ENCODE data around the gene KRTAP12-1. TPM values are rescaled to one million over a fixed set of nuclear protein-coding genes. Genes with fewer than 3 reads are reported as not detected.

Gene KRTAP12-1
- total RNA-seq (2014; rRNA removed; shearing (Covaris generic)), result not detected in 2 replicates

GRCh38 chr21:44681861-44682579 is at the start of gene KRTAP12-1:
Gene KRTAP12-1, minus strand, starts transcription at chr21:44682163. Its CDS starts 40 bp downstream, at chr21:44682123.
- no peak for DNase-seq (ENCODE audit: low read depth)

- DNase-seq (ENCODE audit: low read depth), result no peak
Observed at GRCh38 chr21:44730951-44731579, 49.1 kb upstream of the KRTAP12-1 start.

GRCh38 chr21:44730028-44730395 is 48.0 kb upstream of the KRTAP12-1 start:
- DNase-seq (ENCODE audit: low read depth), result no peak

GRCh38 chr21:44729336-44730027 is 47.5 kb upstream of the KRTAP12-1 start:
- no peak for DNase-seq (ENCODE audit: low read depth)

- no peak for DNase-seq (ENCODE audit: low read depth)
Observed at GRCh38 chr21:44728716-44729115, 46.8 kb upstream of the KRTAP12-1 start.

GRCh38 chr21:44727757-44728156 is 45.8 kb upstream of the KRTAP12-1 start:
- DNase-seq (ENCODE audit: low read depth), result no peak

- DNase-seq (ENCODE audit: low read depth), result no peak
Observed at GRCh38 chr21:44727321-44727720, 45.4 kb upstream of the KRTAP12-1 start.

- DNase-seq (ENCODE audit: low read depth), result no peak
Observed at GRCh38 chr21:44726826-44727225, 44.9 kb upstream of the KRTAP12-1 start.

- DNase-seq (ENCODE audit: low read depth), result no peak
Observed at GRCh38 chr21:44724926-44725325, 43.0 kb upstream of the KRTAP12-1 start.

GRCh38 chr21:44724196-44724595 is 42.2 kb upstream of the KRTAP12-1 start:
- DNase-seq (ENCODE audit: low read depth), result no peak

GRCh38 chr21:44723177-44724131 is 41.5 kb upstream of the KRTAP12-1 start:
- peak; percentile 35 for DNase-seq (ENCODE audit: low read depth)

- DNase-seq (ENCODE audit: low read depth), result no peak
Observed at GRCh38 chr21:44722731-44723130, 40.8 kb upstream of the KRTAP12-1 start.

GRCh38 chr21:44720170-44720569 is 38.2 kb upstream of the KRTAP12-1 start:
- no peak for DNase-seq (ENCODE audit: low read depth)

GRCh38 chr21:44718571-44718970 is 36.6 kb upstream of the KRTAP12-1 start:
- no peak for DNase-seq (ENCODE audit: low read depth)

GRCh38 chr21:44718093-44718492 is 36.1 kb upstream of the KRTAP12-1 start:
- no peak for DNase-seq (ENCODE audit: low read depth)

GRCh38 chr21:44716984-44717383 is 35.0 kb upstream of the KRTAP12-1 start:
- no peak for DNase-seq (ENCODE audit: low read depth)

- no peak for DNase-seq (ENCODE audit: low read depth)
Observed at GRCh38 chr21:44714905-44715304, 32.9 kb upstream of the KRTAP12-1 start.

GRCh38 chr21:44713846-44714245 is 31.9 kb upstream of the KRTAP12-1 start:
- no peak for DNase-seq (ENCODE audit: low read depth)

- no peak for DNase-seq (ENCODE audit: low read depth)
Observed at GRCh38 chr21:44713130-44713529, 31.2 kb upstream of the KRTAP12-1 start.

- DNase-seq (ENCODE audit: low read depth), result no peak
Observed at GRCh38 chr21:44712203-44713028, 30.5 kb upstream of the KRTAP12-1 start.
